Activated T-cell treated with anti-CD3 and anti-CD28 coated beads for 4 hours (primary cell): Measurements from ENCODE around the gene NDNF.

Experiments used
- DNase-seq: peaks from one replicate; pipeline ENCODE4 v3.0.0-alpha.2; 2020

Gene NDNF

GRCh38 chr4:121070274-121070673 is 2.1 kb downstream of the NDNF start:
- DNase-seq = no peak

GRCh38 chr4:121069430-121069829 is 2.9 kb downstream of the NDNF start:
- DNase-seq = no peak

DNA sequence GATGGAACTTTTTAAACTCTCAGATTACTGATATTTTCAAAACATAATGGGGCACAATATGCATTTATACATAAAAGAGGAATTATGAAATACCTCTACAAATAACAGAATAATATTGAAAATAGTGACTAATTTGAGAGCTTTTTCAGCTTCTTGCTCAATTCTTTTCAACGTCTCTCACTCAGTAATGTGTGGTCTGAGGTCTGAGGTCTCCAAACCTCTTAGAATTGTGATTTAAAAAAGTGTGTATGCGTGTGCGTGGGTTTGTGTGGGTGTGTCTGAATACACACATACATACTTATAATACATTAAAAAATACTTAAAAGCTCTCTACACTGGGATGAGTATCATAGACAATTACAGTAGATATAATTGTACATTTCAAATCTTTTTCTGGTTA is 7.9 kb downstream of the NDNF start:
- no peak for DNase-seq

GRCh38 chr4:121062521-121062920 is 9.8 kb downstream of the NDNF start:
- no peak for DNase-seq

GRCh38 chr4:121061861-121062260 is 10.5 kb downstream of the NDNF start:
- DNase-seq = no peak

- DNase-seq = no peak
Observed at GRCh38 chr4:121061215-121061614, 11.1 kb downstream of the NDNF start.

- DNase-seq = no peak
Observed at GRCh38 chr4:121057466-121057922, 14.8 kb downstream of the NDNF start.

DNA sequence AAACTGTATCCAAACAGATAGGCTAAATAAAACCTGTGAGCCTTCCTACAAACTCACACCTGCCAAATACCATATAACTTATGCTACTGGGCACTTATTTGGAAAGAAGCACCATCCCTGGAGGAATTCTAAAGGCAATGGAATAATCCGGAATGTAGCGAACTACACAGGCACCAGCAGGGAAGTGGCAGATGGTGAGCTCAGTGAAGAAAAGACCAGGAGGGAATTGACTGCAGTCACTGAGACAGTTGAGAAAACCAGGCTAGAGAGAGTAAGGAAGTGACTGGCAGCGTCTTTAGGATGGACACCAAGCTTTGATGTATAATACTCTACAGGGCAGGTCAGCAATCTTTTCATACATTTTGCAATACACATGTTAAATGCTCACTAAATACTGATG is 16.3 kb downstream of the NDNF start:
- DNase-seq = no peak

DNA sequence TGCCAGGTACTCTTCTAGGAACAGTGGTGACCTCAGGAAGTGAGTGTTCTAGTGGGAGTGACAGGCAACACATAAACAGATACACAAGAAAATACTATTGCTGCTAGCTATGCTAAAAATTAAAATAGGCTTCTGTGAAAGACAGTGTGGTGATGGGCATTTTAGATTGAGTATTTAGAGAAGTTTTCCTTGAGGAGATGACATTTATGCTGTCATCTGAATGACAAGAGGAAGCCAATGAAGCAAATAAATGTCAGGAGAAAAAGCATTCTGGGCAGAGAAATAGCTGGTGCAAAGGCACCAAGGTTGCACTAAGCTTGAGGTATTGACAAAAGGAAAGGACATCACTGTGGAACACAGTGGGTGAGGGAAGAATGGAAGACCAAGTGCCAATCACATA is 18.0 kb downstream of the NDNF start:
- no peak for DNase-seq

GRCh38 chr4:121053601-121054143 is 18.7 kb downstream of the NDNF start:
- no peak for DNase-seq

GRCh38 chr4:121050300-121050699 is 22.0 kb downstream of the NDNF start:
- DNase-seq = no peak

GRCh38 chr4:121049072-121049599 is 23.2 kb downstream of the NDNF start:
- no peak for DNase-seq

GRCh38 chr4:121048165-121048564 is 24.2 kb downstream of the NDNF start:
- DNase-seq = no peak

GRCh38 chr4:121041307-121042090 is 30.8 kb downstream of the NDNF start:
- no peak for DNase-seq

DNA sequence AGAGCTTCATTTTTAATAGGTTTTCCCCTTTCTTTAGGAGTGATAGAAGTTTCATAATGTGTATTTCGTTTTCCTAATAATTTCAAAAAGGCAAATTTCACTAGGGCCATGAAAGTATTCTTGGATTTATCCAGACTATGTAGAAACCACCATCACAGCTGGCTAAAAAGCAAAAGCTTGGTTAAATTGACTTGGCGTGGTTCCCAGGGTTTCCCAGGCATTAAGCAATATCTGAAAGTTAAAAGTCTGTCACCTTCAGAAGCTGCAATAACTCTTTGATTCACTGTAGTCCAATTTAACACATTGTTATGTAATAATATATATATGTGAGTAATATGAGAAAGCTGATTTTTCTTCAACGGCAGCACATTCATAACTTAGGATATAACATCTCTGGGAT is 38.3 kb downstream of the NDNF start:
- no peak for DNase-seq

- no peak for DNase-seq
Observed at GRCh38 chr4:121030711-121031110, 41.6 kb downstream of the NDNF start.

- no peak for DNase-seq
Observed at GRCh38 chr4:121030131-121030530, 42.2 kb downstream of the NDNF start.

DNA sequence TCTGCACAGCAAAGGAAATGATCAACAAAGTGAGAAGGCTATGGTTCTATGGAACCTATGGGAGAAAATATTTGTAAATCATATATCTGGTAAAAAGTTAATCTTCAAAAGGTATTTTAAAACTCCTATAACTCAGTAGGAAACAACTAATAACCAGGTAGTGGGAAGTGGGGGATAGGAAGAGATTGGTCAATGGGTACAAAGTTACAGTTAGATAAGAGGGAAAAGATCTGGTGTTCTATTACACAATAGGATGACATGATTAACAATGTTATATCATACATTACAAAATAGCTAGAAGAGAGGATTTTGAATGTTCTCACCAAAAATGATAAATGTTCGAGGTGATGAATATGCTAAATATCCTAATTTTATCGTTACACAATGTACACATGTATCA is 46.3 kb downstream of the NDNF start:
- DNase-seq = no peak

GRCh38 chr4:121025540-121025939 is 46.8 kb downstream of the NDNF start:
- no peak for DNase-seq

DNA sequence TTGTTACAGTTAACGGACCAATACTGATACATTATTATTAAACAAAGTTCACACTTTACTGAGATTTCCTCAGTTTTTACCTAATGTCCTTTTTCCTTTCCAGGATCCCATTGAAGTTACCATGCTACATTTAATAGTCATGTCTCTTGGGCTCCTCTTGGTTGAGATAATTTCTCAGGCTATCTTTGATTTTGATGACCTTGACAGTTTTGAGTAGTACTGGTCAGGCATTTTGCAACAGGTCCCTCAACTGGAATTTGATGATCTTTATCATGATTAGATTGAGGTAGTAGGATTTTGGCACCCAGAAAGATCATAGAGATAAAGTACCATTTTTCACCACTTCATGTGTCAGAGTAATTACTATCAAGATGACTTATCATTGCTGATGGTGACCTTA is 53.8 kb downstream of the NDNF start:
- no peak for DNase-seq

DNA sequence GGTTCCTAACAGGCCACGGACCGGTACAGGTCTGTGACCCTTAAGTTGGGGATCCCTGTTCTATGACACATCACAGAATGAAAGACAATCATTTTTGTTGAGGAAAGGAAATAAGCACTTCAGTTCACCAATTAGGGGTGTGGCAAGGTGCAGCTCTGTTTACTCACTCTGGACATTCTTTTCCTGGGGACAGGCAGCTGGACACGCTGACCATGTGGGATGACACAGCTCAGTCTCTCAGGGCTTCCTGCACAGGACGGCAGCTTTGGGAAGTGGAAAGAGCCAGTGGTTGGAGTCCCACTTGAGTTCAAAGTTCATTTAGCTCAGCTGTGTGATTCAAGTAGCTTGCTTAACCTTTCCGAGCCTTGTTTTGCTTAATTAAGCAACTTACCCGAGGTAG is 55.7 kb downstream of the NDNF start:
- DNase-seq = no peak

DNA sequence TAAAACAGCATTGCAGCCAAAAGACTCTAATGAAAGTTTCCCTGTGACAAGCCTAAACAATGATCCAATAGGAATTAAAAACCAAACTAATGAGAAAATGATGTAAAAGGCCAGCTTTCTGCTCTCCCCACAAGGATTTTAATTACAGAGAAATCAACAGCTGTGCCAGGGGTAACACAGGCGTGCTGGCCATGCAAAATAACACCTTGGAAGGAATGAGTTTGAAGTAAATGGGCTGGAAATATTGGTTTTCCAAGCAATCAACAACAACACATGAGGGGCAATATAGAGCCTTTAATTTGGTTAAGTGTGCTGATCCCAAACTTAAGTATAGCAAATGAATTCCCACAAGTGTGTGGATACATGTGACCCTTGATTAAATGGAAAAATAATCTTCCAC is 56.9 kb downstream of the NDNF start:
- no peak for DNase-seq

- DNase-seq = no peak
Observed at GRCh38 chr4:121014544-121014943, 57.8 kb downstream of the NDNF start.

- no peak for DNase-seq
Observed at GRCh38 chr4:121011780-121012340, 60.5 kb downstream of the NDNF start.
